Measurements from ENCODE around the gene HTR3D.
A peak's percentile ranks its signal among the peaks of the same experiment; 100 is the strongest.

The HTR3D gene, protein sequence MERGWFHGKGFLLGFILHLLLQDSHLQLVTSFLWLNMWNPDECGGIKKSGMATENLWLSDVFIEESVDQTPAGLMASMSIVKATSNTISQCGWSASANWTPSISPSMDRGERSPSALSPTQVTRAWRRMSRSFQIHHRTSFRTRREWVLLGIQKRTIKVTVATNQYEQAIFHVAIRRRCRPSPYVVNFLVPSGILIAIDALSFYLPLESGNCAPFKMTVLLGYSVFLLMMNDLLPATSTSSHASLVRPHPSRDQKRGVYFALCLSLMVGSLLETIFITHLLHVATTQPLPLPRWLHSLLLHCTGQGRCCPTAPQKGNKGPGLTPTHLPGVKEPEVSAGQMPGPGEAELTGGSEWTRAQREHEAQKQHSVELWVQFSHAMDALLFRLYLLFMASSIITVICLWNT

DNA sequence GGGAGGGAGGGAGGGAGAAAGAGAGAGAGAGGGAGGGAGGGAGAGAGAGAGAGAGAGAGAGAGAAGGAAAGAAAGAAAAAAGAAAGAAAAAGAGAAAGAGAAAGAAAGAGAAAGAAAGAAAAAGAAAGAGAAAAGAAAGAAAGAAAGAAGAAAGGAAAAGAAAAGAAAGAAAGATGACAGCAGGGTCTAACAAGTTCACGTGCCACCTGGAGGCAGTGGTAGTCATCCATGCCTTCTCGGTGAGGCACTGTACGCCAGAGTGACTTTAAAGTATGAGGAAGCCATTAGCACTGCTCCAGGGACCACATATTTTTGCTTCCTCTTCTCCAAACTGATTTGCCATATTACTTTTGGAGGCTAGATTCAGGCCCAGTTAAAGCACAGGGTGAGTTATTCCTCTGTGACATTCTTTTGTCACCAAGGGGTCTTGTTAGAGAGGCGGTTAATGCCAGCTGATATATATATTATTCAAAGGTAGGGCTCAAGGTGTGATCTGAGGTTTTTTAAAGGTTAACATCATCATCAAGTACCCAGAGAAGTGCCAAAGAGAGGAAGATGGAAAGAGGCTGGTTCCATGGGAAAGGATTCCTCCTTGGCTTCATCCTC is at the start of gene HTR3D:
Gene HTR3D (plus strand): TSS at position 556 of the 606 bp plus-strand sequence. CDS start 0 bp downstream, at position 556.
- no peak within 1 kb of the TSS for H3K9ac ChIP-seq (ENCODE audit: low read length)
- H3K4me1 ChIP-seq (ENCODE audit: insufficient read depth, low read length) = no peaks in the 10 kb centered on the region
- no peaks in the 10 kb centered on the region for H3K36me3 ChIP-seq (ENCODE audit: insufficient read depth, low read length)
- H3K27me3 ChIP-seq (ENCODE audit: control insufficient read depth in 1 of 2, insufficient read depth in 2 of 2, low read length in 2 of 2) = no peaks in the 10 kb centered on the region
- H3K27ac ChIP-seq (ENCODE audit: low read depth, low read length) = no peak within 1 kb of the TSS
- no peaks in the 10 kb centered on the region for H3K9me3 ChIP-seq (ENCODE audit: low read length)
- H3K4me3 ChIP-seq (ENCODE audit: low read depth in 1 of 2, low read length in 2 of 2) = no peak within 1 kb of the TSS

GRCh38 chr3:183981990-183982644 is 49.4 kb upstream of the HTR3D start:
- Histone ChIP-seq H3K27ac (ENCODE audit: low read depth, low read length) (no peak overlapping the region), H3K4me1 (ENCODE audit: insufficient read depth, low read length) (peaks cover 19% of the 10 kb centered on the region), H3K27me3 (ENCODE audit: control insufficient read depth in 1 of 2, insufficient read depth in 2 of 2, low read length in 2 of 2) (no peaks in the 10 kb centered on the region), H3K9me3 (ENCODE audit: low read length) (no peaks in the 10 kb centered on the region), H3K9ac (ENCODE audit: low read length) (no peak overlapping the region), H3K4me3 (ENCODE audit: low read depth in 1 of 2, low read length in 2 of 2) (no peak overlapping the region), H3K36me3 (ENCODE audit: insufficient read depth, low read length) (peaks cover 39% of the 10 kb centered on the region)

- Histone ChIP-seq H3K9ac (ENCODE audit: low read length) (no peak overlapping the region), H3K4me1 (ENCODE audit: insufficient read depth, low read length) (peaks cover 19% of the 10 kb centered on the region), H3K27ac (ENCODE audit: low read depth, low read length) (no peak overlapping the region), H3K9me3 (ENCODE audit: low read length) (no peaks in the 10 kb centered on the region), H3K36me3 (ENCODE audit: insufficient read depth, low read length) (peaks cover 47% of the 10 kb centered on the region), H3K27me3 (ENCODE audit: control insufficient read depth in 1 of 2, insufficient read depth in 2 of 2, low read length in 2 of 2) (no peaks in the 10 kb centered on the region), H3K4me3 (ENCODE audit: low read depth in 1 of 2, low read length in 2 of 2) (no peak overlapping the region)
Measured at GRCh38 chr3:183984127-183984740, 47.3 kb upstream of the HTR3D start.

DNA sequence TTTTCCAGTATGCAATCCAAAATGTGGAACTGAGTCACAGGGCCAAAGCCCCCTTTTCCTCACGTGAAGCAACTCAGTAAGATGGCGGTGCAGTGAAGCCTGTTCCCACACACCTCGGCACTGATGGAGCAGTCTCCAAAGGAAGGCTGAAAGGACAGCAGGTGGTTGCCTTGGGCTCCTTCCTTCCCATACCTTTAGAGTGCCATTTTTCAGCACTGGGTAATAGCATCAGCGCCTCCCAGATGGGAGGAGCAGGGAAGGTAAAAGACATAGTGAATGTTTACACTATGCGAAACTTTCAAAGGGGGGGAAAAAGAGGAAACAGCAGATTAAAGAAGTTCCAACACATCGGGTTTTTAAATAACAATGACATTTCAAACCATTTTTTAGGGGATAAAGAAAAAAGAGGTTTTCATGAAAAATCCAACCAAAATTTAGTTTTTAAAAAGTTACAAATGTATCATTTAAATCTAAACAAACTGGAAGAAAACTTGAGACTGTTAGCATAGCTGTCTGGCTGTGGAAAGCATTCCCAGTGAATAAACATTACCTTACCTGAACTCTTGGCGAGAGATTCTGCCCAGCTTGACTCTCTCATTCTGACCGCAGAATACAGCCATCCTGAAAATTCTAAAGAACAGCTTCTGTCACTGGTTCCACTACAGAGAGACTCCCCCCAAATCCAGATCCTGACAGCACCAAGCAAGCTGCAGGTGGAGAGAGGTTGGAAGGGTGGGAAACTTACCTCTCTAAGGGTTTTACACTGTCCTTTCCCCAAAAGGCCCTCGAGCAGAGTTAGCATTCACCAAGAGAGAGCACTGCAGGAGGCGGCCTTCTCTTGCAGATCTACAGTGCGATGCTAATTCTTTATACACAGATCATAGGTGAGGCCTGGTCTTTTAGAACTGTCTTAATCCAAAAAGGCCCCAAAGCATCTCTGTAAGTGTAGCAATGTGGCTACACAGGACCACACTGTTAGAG is 46.5 kb upstream of the HTR3D start:
- H3K4me3 ChIP-seq (ENCODE audit: low read depth in 1 of 2, low read length in 2 of 2) = no peak overlapping the region
- H3K9me3 ChIP-seq (ENCODE audit: low read length) = no peaks in the 10 kb centered on the region
- H3K27me3 ChIP-seq (ENCODE audit: control insufficient read depth in 1 of 2, insufficient read depth in 2 of 2, low read length in 2 of 2) = no peaks in the 10 kb centered on the region
- H3K27ac ChIP-seq (ENCODE audit: low read depth, low read length) = peak overlapping the region; percentile 45
- H3K9ac ChIP-seq (ENCODE audit: low read length) = no peak overlapping the region
- peaks cover 19% of the 10 kb centered on the region for H3K4me1 ChIP-seq (ENCODE audit: insufficient read depth, low read length)
- H3K36me3 ChIP-seq (ENCODE audit: insufficient read depth, low read length) = peaks cover 44% of the 10 kb centered on the region

GRCh38 chr3:183987000-183987600 is 44.4 kb upstream of the HTR3D start:
- Histone ChIP-seq H3K9me3 (ENCODE audit: low read length) (no peaks in the 10 kb centered on the region), H3K4me3 (ENCODE audit: low read depth in 1 of 2, low read length in 2 of 2) (no peak overlapping the region), H3K27me3 (ENCODE audit: control insufficient read depth in 1 of 2, insufficient read depth in 2 of 2, low read length in 2 of 2) (no peaks in the 10 kb centered on the region), H3K4me1 (ENCODE audit: insufficient read depth, low read length) (peaks cover 19% of the 10 kb centered on the region), H3K27ac (ENCODE audit: low read depth, low read length) (no peak overlapping the region), H3K9ac (ENCODE audit: low read length) (no peak overlapping the region), H3K36me3 (ENCODE audit: insufficient read depth, low read length) (peaks cover 36% of the 10 kb centered on the region)

GRCh38 chr3:183988216-183988790 is 43.2 kb upstream of the HTR3D start:
- Histone ChIP-seq H3K27ac (ENCODE audit: low read depth, low read length) (no peak overlapping the region), H3K9ac (ENCODE audit: low read length) (no peak overlapping the region), H3K36me3 (ENCODE audit: insufficient read depth, low read length) (peaks cover 24% of the 10 kb centered on the region), H3K4me1 (ENCODE audit: insufficient read depth, low read length) (peaks cover 19% of the 10 kb centered on the region), H3K9me3 (ENCODE audit: low read length) (no peaks in the 10 kb centered on the region), H3K27me3 (ENCODE audit: control insufficient read depth in 1 of 2, insufficient read depth in 2 of 2, low read length in 2 of 2) (no peaks in the 10 kb centered on the region), H3K4me3 (ENCODE audit: low read depth in 1 of 2, low read length in 2 of 2) (no peak overlapping the region)

- Histone ChIP-seq H3K27me3 (ENCODE audit: control insufficient read depth in 1 of 2, insufficient read depth in 2 of 2, low read length in 2 of 2) (no peaks in the 10 kb centered on the region), H3K4me1 (ENCODE audit: insufficient read depth, low read length) (no peaks in the 10 kb centered on the region), H3K4me3 (ENCODE audit: low read depth in 1 of 2, low read length in 2 of 2) (no peak overlapping the region), H3K9me3 (ENCODE audit: low read length) (no peaks in the 10 kb centered on the region), H3K36me3 (ENCODE audit: insufficient read depth, low read length) (peaks cover 18% of the 10 kb centered on the region), H3K27ac (ENCODE audit: low read depth, low read length) (no peak overlapping the region), H3K9ac (ENCODE audit: low read length) (no peak overlapping the region)
Measured at GRCh38 chr3:183991403-183991802, 40.1 kb upstream of the HTR3D start.

GRCh38 chr3:184001761-184002160 is 29.8 kb upstream of the HTR3D start:
- Histone ChIP-seq H3K27ac (ENCODE audit: low read depth, low read length) (no peak overlapping the region), H3K27me3 (ENCODE audit: control insufficient read depth in 1 of 2, insufficient read depth in 2 of 2, low read length in 2 of 2) (no peaks in the 10 kb centered on the region), H3K9ac (ENCODE audit: low read length) (no peak overlapping the region), H3K9me3 (ENCODE audit: low read length) (no peaks in the 10 kb centered on the region), H3K36me3 (ENCODE audit: insufficient read depth, low read length) (peaks cover 6% of the 10 kb centered on the region), H3K4me1 (ENCODE audit: insufficient read depth, low read length) (peaks cover 7% of the 10 kb centered on the region), H3K4me3 (ENCODE audit: low read depth in 1 of 2, low read length in 2 of 2) (no peak overlapping the region)

- Histone ChIP-seq H3K27ac (ENCODE audit: low read depth, low read length) (no peak overlapping the region), H3K9ac (ENCODE audit: low read length) (no peak overlapping the region), H3K4me3 (ENCODE audit: low read depth in 1 of 2, low read length in 2 of 2) (no peak overlapping the region), H3K4me1 (ENCODE audit: insufficient read depth, low read length) (peaks cover 7% of the 10 kb centered on the region), H3K9me3 (ENCODE audit: low read length) (no peaks in the 10 kb centered on the region), H3K36me3 (ENCODE audit: insufficient read depth, low read length) (peaks cover 6% of the 10 kb centered on the region), H3K27me3 (ENCODE audit: control insufficient read depth in 1 of 2, insufficient read depth in 2 of 2, low read length in 2 of 2) (no peaks in the 10 kb centered on the region)
Measured at GRCh38 chr3:184002469-184002868, 29.1 kb upstream of the HTR3D start.
